Measurements from ENCODE around the gene STAG3. TPM values are rescaled to one million over a fixed set of nuclear protein-coding genes. Genes with fewer than 3 reads are reported as not detected.

STAG3 gene
- total RNA-seq, 4 donors from 2014 or later = 0.96 to 9.4 (median 2.2) TPM; not detected in 1

DNA sequence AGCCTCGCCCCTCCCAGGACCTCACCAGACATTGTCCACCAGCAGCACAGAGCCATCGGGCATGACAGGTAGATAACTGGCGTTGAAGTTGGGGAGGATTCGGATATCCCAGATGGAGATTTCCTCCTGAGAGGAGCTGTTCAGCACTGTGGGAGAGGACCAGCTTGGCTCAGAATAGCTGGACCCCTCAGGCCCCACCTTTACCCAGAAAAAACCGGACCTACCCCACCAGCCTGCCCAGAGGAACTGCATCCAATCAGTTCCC, 20.7 kb upstream of the STAG3 start:
- WGBS, 2 donors (ENCODE audit: low coverage in 1 of 2) = 71% methylated on average over 4 of the region's 5 CpGs; no CpG with 5 or more reads in 1 of the 2 donors
- peak overlapping the region in 1 of 4 donors; percentile 92 for H3K4me3 ChIP-seq
- in situ Hi-C loops (cut with MboI; ENCODE audit: low pct_ligation_motif_present in 1 of 4, low pct_unique_long_range_greater_than_20kb in 1 of 4, low sequenced_read_pairs in 3 of 4) = no loop called here
- no peak for TF ChIP-seq EP300 (IDR thresholded peaks at IDR 0.05; ENCODE audit: low read depth)
- no peak for TF ChIP-seq POLR2A (IDR thresholded peaks at IDR 0.05)
- TF ChIP-seq, protein P1, sequence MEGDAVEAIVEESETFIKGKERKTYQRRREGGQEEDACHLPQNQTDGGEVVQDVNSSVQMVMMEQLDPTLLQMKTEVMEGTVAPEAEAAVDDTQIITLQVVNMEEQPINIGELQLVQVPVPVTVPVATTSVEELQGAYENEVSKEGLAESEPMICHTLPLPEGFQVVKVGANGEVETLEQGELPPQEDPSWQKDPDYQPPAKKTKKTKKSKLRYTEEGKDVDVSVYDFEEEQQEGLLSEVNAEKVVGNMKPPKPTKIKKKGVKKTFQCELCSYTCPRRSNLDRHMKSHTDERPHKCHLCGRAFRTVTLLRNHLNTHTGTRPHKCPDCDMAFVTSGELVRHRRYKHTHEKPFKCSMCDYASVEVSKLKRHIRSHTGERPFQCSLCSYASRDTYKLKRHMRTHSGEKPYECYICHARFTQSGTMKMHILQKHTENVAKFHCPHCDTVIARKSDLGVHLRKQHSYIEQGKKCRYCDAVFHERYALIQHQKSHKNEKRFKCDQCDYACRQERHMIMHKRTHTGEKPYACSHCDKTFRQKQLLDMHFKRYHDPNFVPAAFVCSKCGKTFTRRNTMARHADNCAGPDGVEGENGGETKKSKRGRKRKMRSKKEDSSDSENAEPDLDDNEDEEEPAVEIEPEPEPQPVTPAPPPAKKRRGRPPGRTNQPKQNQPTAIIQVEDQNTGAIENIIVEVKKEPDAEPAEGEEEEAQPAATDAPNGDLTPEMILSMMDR (IDR thresholded peaks at IDR 0.05) = no peak
- TF ChIP-seq POLR2AphosphoS5 (IDR thresholded peaks at IDR 0.05) = no peak
- DNase-seq = no peak
- no peaks in the 10 kb centered on the region for H3K9me3 ChIP-seq
- intact Hi-C loops (cut with DNase I; ENCODE audit: low total_unique reads) = no loop called here
- H3K27me3 ChIP-seq = no peaks in the 10 kb centered on the region
- peaks cover 0 to 6% (median 0%) of the 10 kb centered on the region in 4 donors for H3K36me3 ChIP-seq
- H3K27ac ChIP-seq = peak overlapping the region; percentile 79 to 91 (median 90)
- peaks cover 24 to 66% (median 51%) of the 10 kb centered on the region in 4 donors for H3K4me1 ChIP-seq

- in situ Hi-C loops (cut with MboI; ENCODE audit: low pct_ligation_motif_present in 1 of 4, low pct_unique_long_range_greater_than_20kb in 1 of 4, low sequenced_read_pairs in 3 of 4) (no loop called here), intact Hi-C loops (cut with DNase I; ENCODE audit: low total_unique reads) (loop anchor here (1.0 kb wide), 1 partner anchor 45 kb away; no protein-coding TSS in a partner anchor)
These were observed 20.1 kb upstream of the STAG3 start for GRCh38 chr7:100157334-100158228.

GRCh38 chr7:100158229-100159098, 19.3 kb upstream of the STAG3 start, which contains the start of gene TRAPPC14:
Gene TRAPPC14, minus strand, starts transcription at chr7:100158723. Its CDS starts 224 bp downstream, at chr7:100158499.
- peak within 1 kb of the TSS; percentile 36 to 92 (median 74) for H3K4me3 ChIP-seq
- H3K36me3 ChIP-seq = peaks cover 0 to 6% (median 0%) of the 10 kb centered on the region in 4 donors
- intact Hi-C loops (cut with DNase I; ENCODE audit: low total_unique reads) (loop anchor here (1.0 kb wide), 1 partner anchor 44 kb away; no protein-coding TSS in a partner anchor), in situ Hi-C loops (cut with MboI; ENCODE audit: low pct_ligation_motif_present in 1 of 4, low pct_unique_long_range_greater_than_20kb in 1 of 4, low sequenced_read_pairs in 3 of 4) (no loop called here)
- no peaks in the 10 kb centered on the region for H3K27me3 ChIP-seq
- TF ChIP-seq POLR2A (IDR thresholded peaks at IDR 0.05) (peak; percentile 71), EP300 (IDR thresholded peaks at IDR 0.05; ENCODE audit: low read depth) (no peak), POLR2AphosphoS5 (IDR thresholded peaks at IDR 0.05) (peak; percentile 56 to 81 (median 75))
- TF ChIP-seq, protein P1 (IDR thresholded peaks at IDR 0.05) = peak in 1 of 5 experiments; percentile 15
- 2% methylated on average over 73 of the region's 87 CpGs; no CpG with 5 or more reads in 1 of the 2 donors for WGBS, 2 donors (ENCODE audit: low coverage in 1 of 2)
- H3K4me1 ChIP-seq = peaks cover 20 to 62% (median 49%) of the 10 kb centered on the region in 4 donors
- H3K9me3 ChIP-seq = no peaks in the 10 kb centered on the region
- DNase-seq = peak; percentile 95
- peak within 1 kb of the TSS; percentile 79 to 91 (median 90) for H3K27ac ChIP-seq

More at GRCh38 chr7:100157334-100158228, 20.1 kb upstream of the STAG3 start:
- Histone ChIP-seq H3K36me3 (peaks cover 0 to 6% (median 0%) of the 10 kb centered on the region in 4 donors), H3K4me1 (peaks cover 24 to 62% (median 51%) of the 10 kb centered on the region in 4 donors), H3K27me3 (no peaks in the 10 kb centered on the region), H3K4me3 (peak overlapping the region; percentile 36 to 92 (median 74)), H3K9me3 (no peaks in the 10 kb centered on the region), H3K27ac (peak overlapping the region; percentile 79 to 91 (median 90))
- DNase-seq = peak; percentile 58
- TF ChIP-seq POLR2A (IDR thresholded peaks at IDR 0.05) = no peak
- TF ChIP-seq, protein P1 (IDR thresholded peaks at IDR 0.05) = peak in 2 of 5 experiments; percentile 4 to 9
- WGBS, 2 donors (ENCODE audit: low coverage in 1 of 2) = 39 to 59% methylated on average over 5 to 17 of the region's 32 CpGs

Measured in transverse colon (tissue), 4 donors.